Testis (tissue), 3 donors: ENCODE results near the gene FKBP8. TPM values are rescaled to one million over a fixed set of nuclear protein-coding genes. Genes with fewer than 3 reads are reported as not detected.
A peak's percentile ranks its signal among the peaks of the same experiment; 100 is the strongest.

ENCODE experiments used
- DNase-seq: peaks from one replicate; pipeline ENCODE4 v3.0.0-alpha.2; 2019
- H3K27ac ChIP-seq, 2 donors: fragments of 200-600 bp; sonication (generic); one replicate each; pipeline ENCODE4 v1.5.1; 2019
- H3K27me3 ChIP-seq: fragments of 200-600 bp; sonication (generic); one replicate; pipeline ENCODE4 v1.5.1; 2019
- H3K36me3 ChIP-seq: fragments of 200-600 bp; sonication (generic); one replicate; pipeline ENCODE4 v1.5.1; 2017; ENCODE audit warnings: low read depth; ENCODE audit errors: missing control alignments
- H3K4me1 ChIP-seq: fragments of 200-600 bp; sonication (generic); one replicate; pipeline ENCODE4 v1.5.1; 2019
- H3K4me3 ChIP-seq, 2 donors: fragments of 200-600 bp; sonication (generic); one replicate each; pipeline ENCODE4 v1.5.1; 2017 to 2019
- H3K9me3 ChIP-seq: fragments of 200-600 bp; sonication (generic); one replicate; pipeline ENCODE4 v1.5.1; 2017
- CTCF ChIP-seq, 3 experiments: fragments of 450-650 bp in 2 of 3; fragments of 200-600 bp in 1 of 3; sonication (generic) in 1 of 3; IDR thresholded peaks; one replicate each; pipeline ENCODE4 v1.5.1; 2016 to 2019; ENCODE audit warnings: antibody characterized with exemption in 3 of 3, mild to moderate bottlenecking in 2 of 3, moderate library complexity in 1 of 3
- POLR2A ChIP-seq: fragments of 450-650 bp; IDR thresholded peaks from one replicate; pipeline ENCODE4 v1.6.1; 2017; ENCODE audit warnings: antibody characterized with exemption, mild to moderate bottlenecking, moderate library complexity
- WGBS, 2 donors: methylation state at CpG; one replicate each; pipeline ENCODE4 v1.1.5; 2018; 5-methylcytosine and 5-hydroxymethylcytosine counted together
- intact Hi-C: fragments of 100-400 bp; cut with DNase I; formaldehyde crosslinking; loops from one replicate; pipeline ENCODE4 v1.15.1; 2023; ENCODE audit warnings: low total_unique reads
- polyA plus RNA-seq: library from polyadenylated mRNA; stranded (reverse); fragments of 350-450 nt; fragmentation: Illumina TruSeq; extraction: RNeasy Lipid Tissue Mini Kit (QIAGEN cat#74804); gene quantifications from one replicate; pipeline ENCODE4 v1.2.3, GENCODE V29; 2014; ENCODE audit warnings: low read depth, low replicate concordance; ENCODE audit not compliant: insufficient read depth
- total RNA-seq, 2 donors: library from RNA; depleted of rRNA; stranded (reverse); fragments of >200 nt; gene quantifications; one replicate each; pipeline ENCODE4 v1.2.3, GENCODE V29; 2016

FKBP8 gene
- total and polyA plus RNA-seq, 3 donors from 2014 or later, result 571 to 614 (median 587) TPM

- Histone ChIP-seq H3K4me3 (no peak overlapping the region), H3K27ac (no peak overlapping the region), H3K9me3 (no peaks in the 10 kb centered on the region), H3K27me3 (no peaks in the 10 kb centered on the region), H3K36me3 (no peaks in the 10 kb centered on the region), H3K4me1 (peaks cover 92% of the 10 kb centered on the region)
- no peak for TF ChIP-seq POLR2A
- TF ChIP-seq CTCF (IDR thresholded peaks at IDR 0.05), result no peak
- no peak for DNase-seq
- intact Hi-C loops, result no loop called here
- 92 to 97% methylated on average over 5 to 6 of the region's 6 CpGs for WGBS, 2 donors
Observed at GRCh38 chr19:18490728-18491127, 52.6 kb downstream of the FKBP8 start.

- Histone ChIP-seq H3K27ac (peak overlapping the region; percentile 29 to 41), H3K4me3 (no peak overlapping the region), H3K27me3 (no peaks in the 10 kb centered on the region), H3K9me3 (no peaks in the 10 kb centered on the region), H3K4me1 (peaks cover 94% of the 10 kb centered on the region), H3K36me3 (no peaks in the 10 kb centered on the region)
- intact Hi-C loops, result no loop called here
- no peak for TF ChIP-seq CTCF (IDR thresholded peaks at IDR 0.05)
- no peak for TF ChIP-seq POLR2A
- WGBS, 2 donors, result 78 to 100% methylated on average over 3 to 14 of the region's 14 CpGs
- no peak for DNase-seq
Observed at GRCh38 chr19:18489627-18490184, 53.7 kb downstream of the FKBP8 start.

DNA sequence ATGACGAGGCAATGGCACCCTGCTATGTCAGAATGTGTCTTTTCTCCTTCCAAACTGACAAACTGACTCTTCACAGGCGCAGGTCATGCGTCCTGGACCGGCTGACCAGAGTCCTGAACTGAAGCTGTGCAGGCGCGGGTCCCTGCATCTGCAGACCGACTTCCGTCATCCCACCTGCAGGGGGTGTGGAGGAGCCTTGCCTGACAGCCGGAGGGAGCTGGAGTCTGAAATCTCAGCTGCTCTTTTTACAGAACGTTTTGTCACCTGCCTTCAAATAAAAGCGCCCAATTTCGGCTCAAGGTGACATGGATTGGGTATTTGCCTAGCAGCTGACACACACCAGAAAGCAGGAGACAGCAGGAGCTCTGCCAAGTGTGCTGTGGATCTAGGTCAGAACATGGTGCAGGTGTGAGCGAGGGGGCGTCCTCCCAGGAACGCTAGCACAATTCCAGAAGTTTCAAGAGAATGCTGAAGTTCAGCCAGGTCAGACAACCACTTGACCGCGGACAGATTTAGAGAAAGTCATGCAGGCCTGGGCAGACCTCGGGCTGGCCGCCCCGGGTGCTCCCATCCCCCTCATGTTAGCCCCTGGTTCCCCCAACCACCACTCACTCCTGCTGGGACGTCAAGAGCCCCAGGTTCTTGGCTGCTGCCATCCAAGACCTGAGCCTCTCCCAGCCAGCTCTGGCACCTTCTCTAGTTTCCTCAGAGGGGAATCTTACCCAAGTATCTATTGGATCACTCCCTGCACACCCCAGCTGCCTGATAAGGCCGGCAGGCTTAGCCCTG, 54.3 kb downstream of the FKBP8 start:
- no peak for TF ChIP-seq POLR2A
- TF ChIP-seq CTCF (IDR thresholded peaks at IDR 0.05), result no peak
- WGBS, 2 donors, result 54 to 72% methylated on average over 14 to 22 of the region's 22 CpGs
- intact Hi-C loops, result no loop called here
- H3K27me3 ChIP-seq, result no peaks in the 10 kb centered on the region
- H3K4me1 ChIP-seq, result peaks cover 88% of the 10 kb centered on the region
- no peaks in the 10 kb centered on the region for H3K9me3 ChIP-seq
- DNase-seq, result peak; percentile 57
- no peak overlapping the region for H3K4me3 ChIP-seq
- H3K27ac ChIP-seq, result peak overlapping the region; percentile 29 to 41
- no peaks in the 10 kb centered on the region for H3K36me3 ChIP-seq

DNA sequence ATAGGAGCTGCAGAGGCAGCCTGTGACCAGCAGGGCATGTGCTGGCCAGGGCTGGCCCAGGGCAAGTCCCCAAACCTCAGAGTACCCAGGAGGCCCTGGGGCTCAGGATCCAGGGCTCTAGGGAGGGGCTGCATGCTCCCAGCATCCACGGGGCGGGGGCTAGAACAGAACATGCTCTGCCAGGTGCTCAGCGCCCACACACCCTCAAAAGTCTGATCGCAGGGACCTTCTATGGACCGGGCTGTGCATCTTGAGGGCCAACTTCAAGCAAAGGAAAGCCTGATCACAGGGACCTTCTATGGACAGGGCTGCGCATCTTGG, 55.0 kb downstream of the FKBP8 start:
- intact Hi-C loops, result no loop called here
- Histone ChIP-seq H3K36me3 (no peaks in the 10 kb centered on the region), H3K27ac (peak overlapping the region; percentile 25 to 29), H3K27me3 (no peaks in the 10 kb centered on the region), H3K9me3 (no peaks in the 10 kb centered on the region), H3K4me1 (peaks cover 81% of the 10 kb centered on the region), H3K4me3 (no peak overlapping the region)
- TF ChIP-seq POLR2A, result no peak
- peak in 2 of 3 experiments; percentile 7 to 19 for TF ChIP-seq CTCF (IDR thresholded peaks at IDR 0.05)
- no peak for DNase-seq
- 88 to 100% methylated on average over 1 to 6 of the region's 6 CpGs for WGBS, 2 donors
